Stimulated activated CD8-positive, alpha-beta memory T cell treated with anti-CD3 and anti-CD28 coated beads, Interleukin-15, amount 100 ng/mL, for 4 hours (primary cell): Measurements from ENCODE around the gene DNAH1.

Experiments
- DNase-seq, 2 donors: peaks; one replicate each; pipeline ENCODE4 v3.0.0-alpha.2; 2020; ENCODE audit warnings: low read depth in 2 of 2

The DNAH1 gene

DNA sequence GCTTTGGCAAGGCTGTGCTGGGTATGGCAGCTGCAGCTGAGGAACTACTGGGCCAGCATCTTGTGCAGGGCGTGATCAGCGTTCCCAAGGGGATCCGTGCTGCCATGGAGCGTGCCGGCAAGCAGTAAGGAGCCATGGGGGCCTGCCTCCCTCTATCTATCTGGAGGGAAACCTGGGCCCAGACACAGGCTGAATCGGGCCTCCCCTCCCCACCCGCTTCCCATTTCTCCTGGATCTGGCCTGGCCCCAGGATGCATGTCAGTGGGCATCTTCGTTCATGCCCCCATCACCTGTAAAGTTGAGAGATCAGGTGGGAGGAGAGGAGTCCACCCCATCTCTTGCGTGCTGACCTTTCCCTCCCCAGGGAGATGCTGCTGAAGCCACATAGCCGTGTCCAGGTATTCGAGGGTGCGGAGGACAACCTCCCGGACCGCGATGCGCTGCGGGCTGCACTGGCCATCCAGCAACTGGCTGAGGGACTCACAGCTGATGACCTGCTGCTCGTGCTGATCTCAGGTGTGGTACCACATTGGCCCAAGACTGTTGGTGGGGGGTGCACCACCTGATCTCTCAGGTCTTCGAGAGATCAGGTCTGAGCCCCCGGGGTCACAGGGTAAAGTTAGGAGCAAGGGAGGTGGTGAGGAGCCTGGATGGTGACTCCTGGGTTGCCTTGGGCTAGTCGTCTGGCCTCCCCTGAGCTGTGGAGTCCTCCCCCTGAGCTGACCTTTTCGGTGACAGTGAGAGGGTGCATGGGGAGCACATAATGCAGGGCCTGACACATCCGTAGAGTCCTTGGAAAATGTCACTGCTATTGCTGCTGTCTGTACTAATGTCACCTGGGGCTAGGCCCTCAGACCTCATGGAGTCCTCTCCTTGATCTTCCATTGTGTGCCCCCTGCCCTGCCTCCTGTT is 25.3 kb upstream of the DNAH1 start:
- DNase-seq: no peak

DNA sequence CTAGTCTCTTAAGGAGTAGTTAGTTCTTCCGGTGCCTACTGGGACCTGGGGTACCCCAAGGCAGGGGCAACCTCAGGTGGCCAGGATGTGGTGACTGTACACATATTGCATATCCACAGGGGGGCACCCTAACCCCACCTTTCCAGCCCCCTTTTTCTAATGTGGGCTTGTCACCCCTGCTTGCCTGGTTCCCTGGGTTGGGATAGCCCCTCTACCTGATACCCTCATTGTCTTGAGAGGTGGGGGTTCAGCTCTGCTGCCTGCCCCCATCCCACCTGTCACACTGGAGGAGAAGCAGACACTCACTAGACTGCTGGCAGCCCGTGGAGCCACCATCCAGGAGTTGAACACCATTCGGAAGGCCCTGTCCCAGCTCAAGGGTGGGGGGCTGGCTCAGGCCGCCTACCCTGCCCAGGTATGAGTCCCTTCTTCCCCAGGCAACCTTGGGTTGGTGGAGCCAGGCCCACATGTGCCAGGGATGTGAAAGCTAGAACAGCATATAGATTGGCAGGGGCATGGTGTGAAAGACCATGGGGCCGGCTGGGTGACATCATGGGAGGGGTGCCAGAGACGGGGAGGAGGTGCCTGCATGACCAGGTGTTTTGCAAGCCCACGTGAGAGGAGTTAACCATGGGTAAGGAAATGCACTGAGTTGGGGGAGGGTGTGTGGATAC is 24.5 kb upstream of the DNAH1 start:
- peak in 1 of 2 donors; percentile 15 for DNase-seq

- DNase-seq: no peak
These were observed 23.7 kb upstream of the DNAH1 start for GRCh38 chr3:52292247-52293065.

- DNase-seq: no peak
These were observed 22.4 kb upstream of the DNAH1 start for GRCh38 chr3:52293491-52294319.

DNA sequence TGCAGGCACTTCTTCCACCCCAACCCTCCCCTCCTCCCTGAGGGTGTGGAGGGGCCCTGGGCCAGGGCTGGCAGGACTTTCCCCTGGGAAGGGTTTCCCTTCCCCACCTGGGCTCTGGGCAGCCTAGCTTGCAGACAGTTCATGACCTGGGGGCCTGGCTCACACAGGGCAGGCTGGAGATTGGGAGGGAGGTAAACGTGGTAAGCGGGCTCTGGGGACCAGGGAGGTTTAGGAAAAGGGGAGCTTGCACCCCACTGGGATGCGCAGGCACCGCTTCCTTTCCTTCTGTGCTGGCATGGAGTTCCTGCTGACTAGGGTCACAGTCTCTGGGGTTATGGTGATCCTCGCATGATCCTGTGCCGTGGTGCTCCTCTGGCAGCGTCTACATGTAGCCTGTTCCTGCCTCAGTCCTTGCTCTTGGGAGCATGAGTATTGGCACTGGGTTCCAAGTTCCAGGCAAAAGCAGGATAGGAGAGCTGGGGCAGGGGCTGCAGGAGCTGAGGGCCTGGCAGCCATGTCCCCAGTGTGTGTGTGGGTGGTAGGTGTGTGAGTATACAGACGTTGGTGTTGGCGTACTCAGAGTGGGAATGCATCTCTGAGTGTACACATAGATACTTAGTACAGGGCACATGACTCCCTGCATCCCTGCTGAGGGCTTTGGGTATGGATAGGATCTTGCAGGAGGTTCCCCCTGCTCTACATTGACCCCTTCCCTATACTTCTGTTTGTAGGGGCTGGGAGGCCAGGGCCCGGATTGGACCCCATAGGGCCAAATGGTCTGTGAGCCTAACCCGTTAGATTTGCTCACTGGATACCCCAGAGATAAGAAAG is 21.6 kb upstream of the DNAH1 start:
- DNase-seq: no peak

DNA sequence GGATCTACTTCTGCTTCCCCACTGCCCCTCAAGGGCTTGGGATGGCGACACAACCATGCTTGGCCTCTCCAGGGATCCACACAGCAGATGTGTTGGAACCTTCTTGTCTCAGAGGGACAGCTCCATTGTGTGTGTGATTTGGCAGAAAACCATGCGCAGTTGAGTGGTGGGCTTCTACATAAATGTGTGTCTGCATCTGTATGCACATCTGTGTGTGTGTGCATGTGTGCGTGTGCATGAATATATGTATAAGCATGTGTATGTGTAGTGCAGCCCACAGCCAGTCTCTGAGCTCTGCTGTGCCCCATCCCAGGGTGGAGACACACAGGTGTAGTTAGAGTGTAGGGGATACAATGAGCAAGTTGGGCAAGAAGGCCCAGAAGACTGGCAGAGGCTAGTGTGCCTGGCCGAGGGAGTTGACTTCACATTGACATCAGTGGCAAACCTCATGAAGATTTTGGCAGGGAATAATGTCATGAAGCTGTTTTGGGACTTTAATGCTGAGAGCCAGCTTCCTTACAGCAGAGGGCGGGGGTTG is 20.4 kb upstream of the DNAH1 start:
- no peak for DNase-seq

GRCh38 chr3:52297242-52298148 is 18.6 kb upstream of the DNAH1 start:
- DNase-seq: no peak

GRCh38 chr3:52298149-52299098 is 17.7 kb upstream of the DNAH1 start:
- DNase-seq: no peak

DNA sequence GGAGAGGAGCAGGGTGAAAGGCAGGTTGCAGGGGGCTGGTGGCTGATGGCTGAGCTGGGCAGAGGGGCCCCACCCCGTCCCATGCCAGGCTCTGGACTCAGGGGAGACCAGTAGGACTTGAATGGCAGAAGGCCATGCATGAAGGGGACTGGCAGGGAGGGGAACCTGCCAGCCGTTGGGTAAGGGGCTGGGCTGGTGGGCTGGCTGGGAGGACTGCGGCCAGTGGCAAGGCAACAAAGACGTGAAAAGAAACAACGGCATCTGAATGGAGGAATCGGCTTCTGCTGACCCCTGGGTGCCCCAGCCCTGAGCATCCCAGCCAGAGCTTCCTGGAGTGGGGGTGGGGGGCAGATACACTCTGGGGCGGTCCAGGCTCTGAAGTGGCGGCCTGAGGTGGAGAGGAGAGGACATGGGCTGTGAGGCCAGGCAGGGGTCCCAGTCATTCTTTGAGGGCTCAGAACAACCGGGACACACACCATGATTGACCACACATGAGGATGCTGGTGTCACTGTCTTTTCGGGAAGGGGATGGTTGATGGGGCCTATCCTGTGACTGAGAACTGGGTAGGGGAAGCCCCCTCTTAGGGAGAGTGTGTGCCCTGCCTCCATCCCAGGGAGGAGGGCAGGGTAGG is 16.8 kb upstream of the DNAH1 start:
- DNase-seq: no peak

DNA sequence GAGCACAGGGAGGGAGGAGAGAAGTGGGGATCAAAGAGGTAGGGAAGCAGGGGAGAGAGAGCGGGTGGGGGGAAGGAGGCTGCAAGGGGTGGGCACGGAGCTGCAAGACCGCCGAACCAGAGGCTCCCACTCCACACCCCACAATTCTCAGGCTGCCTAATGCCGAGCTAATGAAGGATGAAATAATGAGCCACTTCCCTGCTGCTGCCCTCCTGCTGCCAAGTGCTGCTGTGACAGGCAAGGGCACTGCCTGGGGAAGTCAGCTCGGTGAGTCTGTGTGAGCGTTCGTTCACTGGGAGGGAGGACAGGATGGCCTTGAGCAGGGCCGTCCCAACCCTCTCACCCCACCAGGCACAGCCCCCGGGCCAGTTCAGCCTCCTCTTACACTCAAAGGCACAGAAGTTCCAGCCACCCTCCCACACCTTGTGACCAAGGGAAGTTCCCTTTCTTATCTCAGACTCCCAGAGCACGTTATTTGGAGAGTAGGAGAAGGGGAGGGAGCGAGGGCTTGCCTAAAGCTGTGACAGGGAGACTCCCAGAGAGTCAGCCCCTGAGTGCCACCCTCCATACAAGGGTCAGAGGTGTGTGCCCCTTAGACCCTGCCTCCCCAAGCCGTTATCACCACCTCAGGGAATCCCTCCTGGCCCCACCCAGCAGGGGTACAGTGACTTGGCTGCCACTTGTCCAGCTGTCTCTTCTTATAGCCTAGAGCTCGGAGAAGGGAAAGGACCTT is 16.1 kb upstream of the DNAH1 start:
- DNase-seq: no peak

DNA sequence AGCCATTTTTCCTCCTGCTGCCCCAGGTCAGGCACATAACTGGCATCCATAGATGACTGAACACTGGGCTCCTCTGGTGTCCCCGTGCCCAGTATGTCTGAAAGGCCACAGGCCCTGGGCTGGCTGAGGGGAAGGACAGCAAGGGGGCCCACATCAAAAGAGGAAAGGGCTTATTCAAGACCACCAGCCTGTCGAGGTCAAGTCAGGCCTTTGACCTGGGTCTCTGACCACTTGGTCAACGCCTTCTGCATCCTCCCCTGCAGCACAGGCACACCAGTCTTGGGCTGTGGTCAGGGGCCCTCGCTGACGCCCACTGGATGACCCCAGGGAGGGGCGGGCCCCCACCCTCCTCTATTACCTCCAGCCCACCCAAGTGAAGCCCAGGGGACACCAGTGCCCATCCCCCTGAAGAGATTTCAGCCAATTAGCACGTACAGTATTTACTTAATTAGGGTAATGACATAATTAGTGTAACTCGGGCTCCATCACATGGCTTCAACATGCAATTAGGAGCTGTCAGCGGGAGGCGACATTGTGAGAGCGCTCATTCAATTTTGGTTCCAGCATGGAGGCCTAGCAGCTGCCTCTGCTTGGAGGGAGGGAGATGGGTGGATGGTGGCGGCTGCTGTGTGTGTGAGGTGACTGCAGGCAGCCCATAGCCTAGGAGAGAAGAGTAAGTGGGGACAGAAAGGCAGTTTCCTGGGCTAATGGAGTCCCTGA is 13.5 kb upstream of the DNAH1 start:
- DNase-seq: no peak

DNA sequence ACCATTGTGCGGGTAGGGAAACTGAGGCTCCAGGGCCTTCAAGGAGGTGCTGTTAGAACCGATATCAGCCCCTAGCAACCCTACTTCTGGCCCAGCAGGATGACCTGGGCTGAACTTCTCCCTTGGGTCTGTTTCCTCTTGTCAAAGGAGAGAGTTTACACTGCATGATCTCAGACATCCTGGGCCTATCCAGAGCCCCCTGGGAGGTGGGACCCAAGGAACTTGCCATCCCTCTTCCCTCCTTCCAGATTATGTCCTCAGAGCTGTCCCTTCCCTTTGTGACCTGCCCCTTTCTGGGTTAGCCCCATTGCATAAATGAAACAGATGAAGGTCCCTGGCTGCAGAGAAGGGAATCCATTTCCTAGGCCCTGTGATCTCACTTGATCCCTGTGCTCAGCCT is 12.3 kb upstream of the DNAH1 start:
- DNase-seq: no peak

DNA sequence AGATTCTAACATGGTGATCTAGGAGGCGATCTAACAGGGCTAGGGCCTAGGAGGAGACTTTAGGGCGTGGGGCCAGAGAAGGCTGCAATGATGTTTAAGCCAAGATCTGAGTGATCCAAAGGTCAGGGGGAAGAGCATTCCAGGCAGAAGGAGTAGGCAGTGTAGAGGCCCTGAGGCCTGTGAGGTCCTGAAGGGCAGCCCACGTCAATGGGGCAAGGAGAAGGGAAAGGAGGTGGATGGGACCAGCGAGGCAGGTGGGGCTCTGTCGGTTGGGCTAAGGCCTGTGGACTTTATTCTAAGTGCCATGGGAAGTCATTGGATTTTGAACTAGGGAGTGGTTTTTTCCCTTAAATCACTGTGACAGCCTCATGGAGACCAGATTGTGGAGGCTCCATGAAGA is 10.2 kb upstream of the DNAH1 start:
- DNase-seq: no peak

DNA sequence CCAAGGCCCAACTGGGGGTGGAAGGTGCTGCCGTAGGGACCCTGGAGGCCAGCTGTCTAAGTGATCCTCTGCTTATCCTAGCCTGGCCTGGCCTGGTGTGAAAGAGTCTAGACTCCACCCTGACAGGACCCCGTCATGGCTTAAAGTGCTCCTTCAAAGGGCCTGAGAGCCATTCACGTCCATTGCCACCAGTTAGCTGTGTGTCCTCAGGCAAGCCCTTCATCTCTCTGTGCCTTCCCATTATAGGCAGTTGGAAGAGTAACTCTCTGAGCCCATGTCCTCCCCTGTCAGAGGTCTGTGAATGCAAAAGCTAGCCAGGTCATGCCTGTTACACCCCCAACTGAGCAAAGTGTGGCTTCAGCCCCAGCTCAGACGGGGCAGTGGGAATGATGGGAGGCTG is 9.1 kb upstream of the DNAH1 start:
- DNase-seq: no peak

- no peak for DNase-seq
These were observed 7.8 kb upstream of the DNAH1 start for GRCh38 chr3:52308308-52308707.
